Motor neuron (in vitro differentiated cells): Measurements from ENCODE around the gene PIEZO1. TPM values are rescaled to one million over a fixed set of nuclear protein-coding genes. Genes with fewer than 3 reads are reported as not detected.
"Not testable (repeated sequence)": the region's sequence is repeated elsewhere in the genome, so short reads cannot be mapped to it uniquely, and the experiment has no call there.

Experiments used
- ATAC-seq, 8 experiments: fragments of 200-7000 bp; cut with Tn5 transposase; replicated peaks in 6 of 8; 2 replicates each; pipeline ENCODE4 v1.8.0; 2021; ENCODE audit warnings: mild to moderate bottlenecking in 8 of 8, moderate library complexity in 8 of 8
- H3K27ac ChIP-seq, 2 donors: fragments of 250-450 bp; sonication (Bioruptor Pico); 2 replicates each; pipeline ENCODE4 v1.9.0; 2021; ENCODE audit warnings: antibody characterized with exemption in 2 of 2, mild to moderate bottlenecking in 2 of 2, moderate library complexity in 1 of 2
- H3K4me1 ChIP-seq, 2 donors: fragments of 250-450 bp; sonication (Bioruptor Pico); replicated peaks in 1 of 2; 2 replicates each; pipeline ENCODE4 v1.6.1; 2021; ENCODE audit warnings: antibody characterized with exemption in 2 of 2, mild to moderate bottlenecking in 2 of 2, moderate library complexity in 1 of 2
- H3K4me3 ChIP-seq, 5 donors: fragments of 250-450 bp; sonication (Bioruptor Pico); 2 replicates each; pipeline ENCODE4 v1.9.0; 2021; ENCODE audit warnings: antibody characterized with exemption in 5 of 5, mild to moderate bottlenecking in 5 of 5, moderate library complexity in 4 of 5
- WGBS, 10 experiments: fragments of 450-650 bp; shearing (Covaris generic); methylation state at CpG; one replicate each; pipeline ENCODE4 v1.0.0; 2022; 5-methylcytosine and 5-hydroxymethylcytosine counted together
- in situ Hi-C, 9 experiments: fragments of 400-800 bp; cut with MboI; loops; one replicate each; pipeline ENCODE4 v1.15.0; 2021; ENCODE audit warnings: low sequenced_read_pairs in 9 of 9, low pct_unique_long_range_greater_than_20kb in 2 of 9; ENCODE audit not compliant: unreplicated experiment in 9 of 9
- total RNA-seq, 8 experiments: library from RNA; unstranded; fragments of 300-600 nt; gene quantifications; 2 replicates each; pipeline versions ENCODE4 v1.2.3 to v1.2.4, GENCODE V29; 2022

PIEZO1 gene
- total RNA-seq, 8 experiments from 2014 or later = 2.2 to 163 (median 22.9) TPM

DNA sequence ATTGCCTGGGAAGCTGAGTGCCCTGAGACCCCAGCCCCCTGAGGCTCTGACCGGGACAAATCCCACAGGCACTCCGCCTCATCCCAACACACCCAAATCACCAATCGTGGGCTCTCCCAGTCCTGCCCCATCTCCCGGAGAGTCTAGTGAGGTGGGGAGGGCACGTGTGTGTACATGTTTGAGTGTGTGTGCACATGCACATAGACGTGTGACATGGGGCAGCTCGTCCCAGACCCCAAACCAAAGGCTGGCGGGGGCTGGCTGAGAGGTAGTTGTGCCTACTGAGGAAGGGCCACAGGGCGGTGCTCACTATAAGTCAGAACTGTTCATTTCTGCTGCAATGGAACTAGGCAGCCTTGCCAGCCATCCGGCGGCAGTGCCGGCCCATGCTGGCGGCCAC is 107.3 kb downstream of the PIEZO1 start:
- peak in 1 of 8 experiments; percentile 10 for ATAC-seq
- WGBS, 10 experiments = 76 to 100% methylated on average over 1 to 6 of the region's 13 CpGs; no CpG with 5 or more reads in 8 of the 10 experiments
- Histone ChIP-seq H3K4me3 (no peak overlapping the region), H3K27ac (no peak overlapping the region), H3K4me1 (no peaks in the 10 kb centered on the region)
- in situ Hi-C loops = no loop called here

DNA sequence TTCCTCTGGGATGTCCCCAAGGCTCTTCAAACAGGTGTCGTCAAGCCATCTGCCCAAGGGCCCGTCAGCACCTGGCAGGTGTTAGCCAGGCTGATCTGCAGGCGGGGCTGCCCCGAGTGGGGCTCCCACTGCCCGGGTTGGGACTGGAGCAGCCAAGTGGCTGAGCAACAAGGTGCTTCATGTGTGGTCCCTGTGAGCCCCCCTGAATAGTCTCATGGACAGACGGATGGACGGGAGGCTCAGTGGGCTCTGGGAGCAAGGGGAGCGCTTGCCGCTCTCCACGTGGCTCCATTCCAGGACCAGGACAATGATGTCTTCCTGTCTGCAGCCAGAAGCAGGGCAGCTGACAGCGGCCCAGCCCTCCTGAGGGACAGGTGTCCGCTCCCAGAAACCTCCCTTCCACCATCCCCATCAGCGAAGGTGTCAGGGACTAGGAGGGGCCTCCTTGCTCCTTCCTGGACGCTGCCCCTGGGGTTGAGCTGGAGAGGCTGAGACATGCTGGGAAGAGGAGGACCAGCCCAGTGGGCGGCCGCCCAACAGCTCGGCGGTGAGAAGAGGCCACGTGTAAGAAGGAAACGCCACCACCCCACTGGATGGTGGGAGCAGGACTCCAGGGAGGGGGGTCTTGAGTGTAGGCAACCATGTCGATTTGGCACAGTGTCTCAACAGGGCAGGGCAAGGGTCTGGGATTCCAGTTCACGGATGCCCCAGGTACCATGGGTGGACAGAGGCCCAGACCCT is 108.3 kb downstream of the PIEZO1 start:
- Histone ChIP-seq H3K27ac (no peak overlapping the region), H3K4me3 (no peak overlapping the region), H3K4me1 (no peaks in the 10 kb centered on the region)
- WGBS, 10 experiments = 87 to 100% (median 90%) methylated on average over 1 to 8 of the region's 22 CpGs; no CpG with 5 or more reads in 5 of the 10 experiments
- in situ Hi-C loops = no loop called here
- no peak for ATAC-seq

- Histone ChIP-seq H3K4me3 (no peak overlapping the region), H3K27ac (no peak overlapping the region), H3K4me1 (no peaks in the 10 kb centered on the region)
- in situ Hi-C loops = no loop called here
- WGBS, 10 experiments = 81 to 100% (median 94%) methylated on average over 1 to 8 of the region's 19 CpGs; no CpG with 5 or more reads in 3 of the 10 experiments
- no peak for ATAC-seq
Measured at GRCh38 chr16:88673716-88674379, 111.2 kb downstream of the PIEZO1 start.

- peak in 2 of 8 experiments; percentile 22 to 50 for ATAC-seq
- WGBS, 10 experiments = 0 to 93% (median 80%) methylated on average over 1 to 3 of the region's 11 CpGs; no CpG with 5 or more reads in 5 of the 10 experiments
Measured at GRCh38 chr16:88672776-88673175, 112.2 kb downstream of the PIEZO1 start.

DNA sequence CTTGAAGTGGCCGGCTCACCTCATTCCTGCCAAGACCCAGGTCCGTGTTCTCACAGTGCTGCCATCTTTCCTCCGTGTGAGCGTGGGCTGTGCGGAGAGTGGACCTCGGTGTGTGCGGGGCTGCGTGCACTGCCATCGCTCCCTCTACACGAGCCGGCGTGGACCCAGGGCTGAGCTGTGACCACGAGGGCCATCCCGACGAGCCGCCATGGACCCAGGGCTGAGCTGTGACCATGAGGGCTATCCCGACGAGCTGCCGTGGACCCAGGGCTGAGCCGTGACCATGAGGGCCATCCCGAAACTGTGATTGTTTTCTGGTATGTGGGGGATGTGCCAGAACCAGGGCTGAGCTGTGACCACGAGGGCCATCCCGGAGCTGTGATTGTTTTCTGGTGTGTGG is 113.2 kb downstream of the PIEZO1 start:
- ATAC-seq = peak in 1 of 8 experiments; percentile 14
- in situ Hi-C loops = no loop called here
- Histone ChIP-seq H3K4me3 (no peak overlapping the region), H3K4me1 (no peaks in the 10 kb centered on the region), H3K27ac (no peak overlapping the region)
- 76 to 100% (median 88%) methylated on average over 2 to 8 of the region's 23 CpGs; no CpG with 5 or more reads in 5 of the 10 experiments for WGBS, 10 experiments

More at GRCh38 chr16:88672776-88673175, 112.2 kb downstream of the PIEZO1 start:
- in situ Hi-C loops = no loop called here
- Histone ChIP-seq H3K4me1 (no peaks in the 10 kb centered on the region), H3K4me3 (no peak overlapping the region), H3K27ac (no peak overlapping the region)

- no peak overlapping the region for H3K4me3 ChIP-seq
- in situ Hi-C loops = no loop called here
- no peak for ATAC-seq
- 42 to 100% (median 78%) methylated on average over 2 to 9 of the region's 10 CpGs; no CpG with 5 or more reads in 4 of the 10 experiments for WGBS, 10 experiments
- H3K4me1 ChIP-seq = no peaks in the 10 kb centered on the region
- no peak overlapping the region for H3K27ac ChIP-seq
Measured at GRCh38 chr16:88669980-88670379, 115.0 kb downstream of the PIEZO1 start.

GRCh38 chr16:88669493-88669892 is 115.5 kb downstream of the PIEZO1 start:
- H3K27ac ChIP-seq, H3K4me3 ChIP-seq, in situ Hi-C loops, ATAC-seq, H3K4me1 ChIP-seq: not testable (repeated sequence)
- 78 to 100% (median 92%) methylated on average over 1 to 4 of the region's 8 CpGs; no CpG with 5 or more reads in 3 of the 10 experiments for WGBS, 10 experiments

- ATAC-seq = no peak
- H3K4me3 ChIP-seq = no peak overlapping the region
- H3K4me1 ChIP-seq = peaks cover 3 to 4% of the 10 kb centered on the region in 2 donors
- H3K27ac ChIP-seq = no peak overlapping the region
- WGBS, 10 experiments = 40 to 78% (median 55%) methylated on average over 1 to 3 of the region's 5 CpGs; no CpG with 5 or more reads in 6 of the 10 experiments
- in situ Hi-C loops = no loop called here
Measured at GRCh38 chr16:88667461-88667860, 117.6 kb downstream of the PIEZO1 start.

DNA sequence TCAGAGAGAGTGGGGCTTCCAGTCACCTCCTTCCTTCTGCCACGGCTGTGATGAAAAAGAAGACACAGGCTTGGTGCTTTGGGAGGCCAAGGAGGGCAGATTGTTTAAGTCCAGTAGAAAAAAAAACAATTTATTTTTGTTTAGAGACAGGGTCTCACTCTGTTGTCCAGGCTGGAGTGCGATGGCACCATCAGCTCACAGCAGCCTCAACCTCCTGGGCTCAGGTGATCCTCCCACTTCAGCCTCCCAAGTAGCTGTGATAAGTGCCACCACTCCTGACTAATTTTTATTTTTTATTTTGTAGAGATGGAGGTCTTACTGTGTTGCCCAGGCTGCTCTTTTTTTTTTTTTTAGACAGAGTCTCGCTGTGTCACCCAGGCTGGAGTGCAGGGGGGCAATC is 119.5 kb downstream of the PIEZO1 start:
- ATAC-seq = no peak
- Histone ChIP-seq H3K4me3 (no peak overlapping the region), H3K27ac (no peak overlapping the region), H3K4me1 (peaks cover 4 to 7% of the 10 kb centered on the region in 2 donors)
- 77 to 100% (median 100%) methylated on average over 1 to 3 of the region's 3 CpGs; no CpG with 5 or more reads in 2 of the 10 experiments for WGBS, 10 experiments
- in situ Hi-C loops = no loop called here

Other genes with a start within 250 kb of the PIEZO1 start
- gene ZC3H18, start 214.8 kb downstream of the PIEZO1 start, total RNA-seq = 10 to 100 TPM; 13.9 to 36.9 (median 18.4) TPM
- gene IL17C, start 146.6 kb downstream of the PIEZO1 start, total RNA-seq = 1 to 10 TPM in 1 of 8 experiments, under 1 TPM in 4, not detected in 3; 0.16 to 1.2 (median 0.41) TPM
- 100 to 1,000 TPM in 2 of 8 experiments, 10 to 100 TPM in 2, 1 to 10 TPM in 4; 3.0 to 203 (median 10.3) TPM for gene CYBA, start 134.2 kb downstream of the PIEZO1 start, total RNA-seq
- 100 to 1,000 TPM in 2 of 8 experiments, 10 to 100 TPM in 6; 41.7 to 108 (median 88.2) TPM for gene MVD, start 122.1 kb downstream of the PIEZO1 start, total RNA-seq
- gene SNAI3, start 98.7 kb downstream of the PIEZO1 start, total RNA-seq = 1 to 10 TPM; 1.3 to 4.3 (median 2.4) TPM
- gene RNF166, start 78.8 kb downstream of the PIEZO1 start, total RNA-seq = 10 to 100 TPM in 6 of 8 experiments, 1 to 10 TPM in 2; 6.1 to 15.9 (median 13.0) TPM
- 10 to 100 TPM; 10.5 to 24.1 (median 17.1) TPM for gene CTU2, start 78.7 kb downstream of the PIEZO1 start, total RNA-seq
- 10 to 100 TPM in 3 of 8 experiments, 1 to 10 TPM in 4, under 1 TPM in 1; 0.71 to 18.2 (median 3.9) TPM for gene CDT1, start 18.6 kb upstream of the PIEZO1 start, total RNA-seq
- 100 to 1,000 TPM in 3 of 8 experiments, 10 to 100 TPM in 5; 30.2 to 241 (median 65.9) TPM for gene APRT, start 26.7 kb upstream of the PIEZO1 start, total RNA-seq
- 10 to 100 TPM in 5 of 8 experiments, 1 to 10 TPM in 3; 4.9 to 45.6 (median 17.4) TPM for gene GALNS, start 71.7 kb upstream of the PIEZO1 start, total RNA-seq
- 10 to 100 TPM; 31.5 to 93.6 (median 52.3) TPM for gene TRAPPC2L, start 71.9 kb upstream of the PIEZO1 start, total RNA-seq
- gene PABPN1L, start 81.4 kb upstream of the PIEZO1 start, total RNA-seq = under 1 TPM in 4 of 8 experiments, not detected in 4; 0.14 to 0.80 (median 0.48) TPM
- 1 to 10 TPM in 6 of 8 experiments, under 1 TPM in 2; 0.41 to 3.4 (median 1.2) TPM for gene CBFA2T3, start 192.0 kb upstream of the PIEZO1 start, total RNA-seq